Measurements from ENCODE around the gene CCDC121.

CCDC121 gene

GRCh38 chr2:27581417-27582128, 47.2 kb downstream of the CCDC121 start:
- DNase-seq, result no peak

Data from DMS79 (cell line).